Sigmoid colon (tissue), 4 donors: ENCODE measurements around the gene SMPD4.

Experiments used
- CTCF ChIP-seq, 4 experiments: fragments of 450-650 bp in 3 of 4; fragments of 200-600 bp in 1 of 4; IDR thresholded peaks; one replicate each; pipeline ENCODE4 v1.5.1; 2016 to 2019; ENCODE audit warnings: antibody characterized with exemption in 4 of 4, mild to moderate bottlenecking in 3 of 4, moderate library complexity in 2 of 4
- POLR2A ChIP-seq, 2 donors: fragments of 450-650 bp; IDR thresholded peaks; one replicate each; pipeline ENCODE4 v1.6.1; 2016; ENCODE audit warnings: antibody characterized with exemption in 2 of 2, mild to moderate bottlenecking in 2 of 2, moderate library complexity in 2 of 2
- POLR2AphosphoS5 ChIP-seq, 4 donors: sonication (generic); formaldehyde crosslinking; IDR thresholded peaks; one replicate each; pipeline ENCODE4 v1.6.1; 2017; ENCODE audit warnings: antibody characterized with exemption in 4 of 4

DNA sequence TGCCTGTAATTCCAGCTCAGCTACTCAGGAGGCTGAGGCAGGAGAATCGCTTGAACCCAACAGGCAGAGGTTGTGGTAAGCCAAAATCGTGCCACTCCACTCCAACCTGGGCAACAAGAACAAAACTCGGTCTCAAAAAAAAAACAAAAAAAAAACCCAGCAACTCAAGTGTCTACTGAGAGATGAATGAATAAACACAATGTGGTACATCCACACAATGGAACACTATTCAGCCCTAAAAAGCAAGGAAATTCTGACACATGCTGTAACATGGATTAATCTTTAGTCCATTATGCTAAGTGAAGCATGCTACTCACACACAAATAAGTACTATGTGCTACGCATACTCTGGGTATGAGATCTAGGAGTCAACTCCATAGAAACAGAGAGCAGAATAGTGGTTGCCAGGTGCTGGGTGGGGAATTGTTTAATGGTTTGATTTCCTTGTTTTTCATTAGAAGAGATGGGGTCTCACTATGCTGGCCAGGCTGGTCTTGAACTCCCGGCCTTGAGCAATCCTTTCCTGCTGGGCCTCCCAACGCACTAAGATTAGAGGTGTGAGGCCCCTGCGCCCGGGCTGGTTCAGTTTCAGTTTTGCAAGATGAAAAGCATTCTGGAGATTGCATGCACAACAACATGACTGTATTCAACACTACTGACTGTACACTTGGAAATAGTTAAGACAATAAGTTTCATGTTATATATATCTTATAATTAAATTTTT, 15.9 kb downstream of the SMPD4 start:
- TF ChIP-seq CTCF (IDR thresholded peaks at IDR 0.05) (no peak), POLR2AphosphoS5 (IDR thresholded peaks at IDR 0.05) (no peak), POLR2A (IDR thresholded peaks at IDR 0.05) (no peak)
